HG02798 (cell line): ENCODE data around the gene CD7.

ENCODE experiments used
- ATAC-seq: cut with Tn5 transposase; IDR thresholded peaks from one replicate; pipeline ENCODE4 v1.9.1; 2021; ENCODE audit warnings: mild to moderate bottlenecking; ENCODE audit not compliant: unreplicated experiment, poor library complexity

The CD7 gene

DNA sequence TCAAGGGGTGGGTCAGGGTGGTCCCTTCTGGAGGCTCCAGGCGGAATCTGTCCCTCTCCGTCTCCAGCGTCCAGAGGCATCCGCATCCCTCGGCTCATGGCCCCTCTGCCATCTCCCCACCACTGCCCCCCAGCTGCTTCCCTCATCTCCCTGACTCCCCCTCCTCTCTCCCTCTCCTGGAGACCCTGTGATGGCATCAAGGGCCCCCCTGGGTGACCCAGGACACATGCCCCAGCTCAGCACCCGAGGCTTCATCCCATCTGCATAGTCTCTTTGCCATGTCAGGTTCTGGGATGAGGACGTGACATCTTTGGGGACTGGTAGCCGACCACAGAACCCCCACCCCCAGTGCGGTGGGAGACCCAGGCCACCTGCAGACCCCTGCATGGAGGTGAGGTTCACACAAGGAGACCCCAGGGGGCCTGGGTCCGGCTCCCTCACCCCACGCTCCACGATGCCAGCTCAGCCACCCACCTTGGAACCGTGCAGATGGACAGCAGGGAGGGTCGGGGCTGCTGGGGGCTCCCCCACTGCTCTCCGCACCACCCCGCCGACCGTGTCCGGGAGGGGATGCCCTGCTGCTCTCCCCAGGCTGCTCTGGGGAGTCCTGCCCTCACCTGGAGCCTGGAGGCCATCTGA, 12.4 kb upstream of the CD7 start:
- no peak for ATAC-seq

- ATAC-seq = no peak
Measured at GRCh38 chr17:82328994-82329507, 11.6 kb upstream of the CD7 start.

- ATAC-seq = no peak
Measured at GRCh38 chr17:82328141-82328993, 11.0 kb upstream of the CD7 start.

- no peak for ATAC-seq
Measured at GRCh38 chr17:82327757-82328140, 10.3 kb upstream of the CD7 start.

GRCh38 chr17:82327289-82327688, 9.9 kb upstream of the CD7 start:
- no peak for ATAC-seq

GRCh38 chr17:82325286-82326180, 8.1 kb upstream of the CD7 start:
- ATAC-seq = no peak

- no peak for ATAC-seq
Measured at GRCh38 chr17:82324566-82325285, 7.3 kb upstream of the CD7 start.

DNA sequence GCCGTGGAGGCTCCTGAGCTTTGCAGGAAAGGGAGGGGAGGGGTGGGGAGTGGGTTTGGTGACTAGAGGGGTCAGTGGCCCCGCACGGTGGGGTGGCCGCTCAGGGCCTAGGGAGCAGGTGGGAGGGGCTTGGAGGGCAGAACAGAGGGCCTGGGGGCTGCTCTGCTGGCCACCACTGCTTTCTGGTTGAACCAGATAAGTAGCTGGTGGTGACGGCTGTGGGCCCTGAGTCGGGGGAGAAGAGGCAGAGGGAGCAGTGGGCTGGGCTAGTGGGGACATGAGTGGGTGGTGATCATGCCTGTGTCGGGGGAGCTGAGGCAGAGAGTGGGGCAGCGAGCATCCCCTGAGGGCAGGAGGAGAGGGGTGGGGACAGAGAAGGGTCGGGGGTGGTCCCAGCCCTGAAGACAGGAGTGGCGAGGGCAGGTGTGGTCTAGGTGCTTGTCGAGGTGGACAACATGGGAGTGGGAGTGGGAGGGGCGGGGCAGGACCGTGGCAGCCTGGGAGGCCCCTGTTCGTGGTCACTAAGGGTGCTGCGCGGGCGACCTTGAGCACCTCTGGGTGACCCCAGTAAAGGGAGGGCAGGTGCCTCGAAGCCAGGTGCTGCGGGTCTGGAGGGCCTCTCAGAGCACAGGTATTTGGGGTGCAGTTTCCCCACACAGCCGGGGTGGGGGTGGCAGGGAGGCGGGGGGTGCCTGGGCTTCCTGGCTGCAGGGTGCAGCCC, 6.3 kb upstream of the CD7 start:
- no peak for ATAC-seq

DNA sequence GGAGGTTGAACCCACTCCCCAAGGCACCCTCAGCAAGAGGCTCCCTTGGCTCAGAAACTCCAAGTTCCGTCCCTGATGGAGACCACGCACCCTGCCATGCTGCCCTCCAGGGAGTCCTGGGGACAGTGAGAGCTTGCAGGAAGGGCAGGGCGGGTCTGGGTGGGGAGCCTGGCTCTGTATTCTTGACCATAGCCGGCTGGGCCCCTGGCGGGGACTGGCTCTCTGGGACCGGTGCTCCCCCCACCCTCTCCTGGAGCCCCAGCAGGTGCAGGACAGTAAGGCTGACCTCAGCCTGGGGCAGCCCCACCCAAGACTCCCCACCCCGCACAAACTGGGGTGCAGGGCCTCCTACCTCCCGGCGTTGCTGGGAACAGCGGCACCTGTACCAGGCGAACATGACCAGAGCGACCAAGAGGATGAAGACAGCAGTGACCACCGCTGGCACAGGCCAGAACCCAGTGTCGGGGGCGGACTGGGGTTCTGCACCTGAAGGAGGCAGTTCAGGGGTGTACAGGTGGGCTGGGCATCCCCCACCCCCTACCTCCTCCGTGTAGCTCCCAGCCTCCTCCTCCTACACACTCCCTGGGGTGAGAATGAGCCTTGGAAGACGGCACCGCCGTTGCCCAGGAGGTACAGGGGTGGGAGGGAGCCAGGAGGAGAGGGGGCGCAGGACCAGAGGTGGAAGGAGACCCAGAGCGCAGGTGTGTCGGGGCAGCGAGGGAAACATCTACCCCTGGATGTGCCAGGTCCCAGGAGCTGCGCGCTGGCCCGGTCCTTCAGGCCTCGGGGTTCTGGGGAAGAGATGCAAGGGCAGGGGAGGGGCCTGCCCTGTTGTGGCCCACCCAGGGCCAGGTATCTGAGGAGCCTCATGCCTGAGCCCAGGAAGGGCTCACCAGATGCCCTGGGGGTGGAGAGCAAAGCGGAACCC, 5.4 kb upstream of the CD7 start:
- no peak for ATAC-seq

DNA sequence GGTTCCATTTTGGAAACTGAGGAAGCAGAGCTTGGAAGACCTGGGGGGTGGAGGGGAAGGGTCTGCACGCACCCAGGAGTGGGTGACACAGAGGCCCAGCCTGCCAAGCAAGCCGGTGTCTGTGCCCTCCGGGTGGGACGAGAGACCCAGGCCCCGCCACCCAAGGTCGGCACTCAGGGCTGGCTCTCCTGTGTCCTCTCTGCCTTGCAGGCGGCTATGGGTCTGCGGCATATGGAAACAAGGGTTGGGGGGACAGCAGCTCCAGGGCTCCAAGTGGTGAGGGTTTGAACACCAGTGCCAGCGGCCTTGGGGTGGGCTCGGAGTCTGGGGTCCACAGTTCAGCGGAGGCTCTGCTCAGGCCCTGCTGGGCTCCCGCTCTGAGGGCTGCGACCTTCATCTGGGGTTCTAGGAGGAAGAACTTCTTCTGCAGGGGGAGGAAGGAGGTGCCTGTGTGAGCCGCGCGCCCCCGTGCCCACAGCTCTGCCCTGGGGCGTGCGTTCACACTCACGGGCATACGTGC, 4.6 kb upstream of the CD7 start:
- ATAC-seq = no peak

- peak; percentile 46 for ATAC-seq
Measured at GRCh38 chr17:82320956-82321927, 3.8 kb upstream of the CD7 start.

- ATAC-seq = no peak
Measured at GRCh38 chr17:82320140-82320840, 2.9 kb upstream of the CD7 start.

DNA sequence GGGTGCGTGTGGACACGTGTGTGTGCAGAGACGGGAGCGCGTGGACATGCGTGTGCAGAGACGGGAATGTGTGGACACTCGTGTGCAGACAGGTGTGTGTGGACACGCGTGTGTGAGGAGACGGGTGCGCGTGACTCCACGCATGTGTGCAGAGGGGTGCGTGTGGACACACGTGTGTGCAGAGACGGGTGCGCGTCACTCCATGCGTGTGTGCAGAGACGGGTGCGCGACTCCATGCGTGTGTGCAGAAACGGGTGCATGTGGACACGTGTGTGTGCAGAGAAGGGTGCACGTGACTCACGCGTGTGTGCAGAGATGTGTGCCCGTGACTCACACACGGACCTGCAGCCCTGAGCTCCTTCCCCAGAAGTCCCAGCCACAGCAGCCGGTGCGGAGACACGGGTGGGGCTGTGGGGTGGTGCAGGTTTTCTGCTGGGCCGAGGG, 2.2 kb upstream of the CD7 start:
- ATAC-seq = no peak

DNA sequence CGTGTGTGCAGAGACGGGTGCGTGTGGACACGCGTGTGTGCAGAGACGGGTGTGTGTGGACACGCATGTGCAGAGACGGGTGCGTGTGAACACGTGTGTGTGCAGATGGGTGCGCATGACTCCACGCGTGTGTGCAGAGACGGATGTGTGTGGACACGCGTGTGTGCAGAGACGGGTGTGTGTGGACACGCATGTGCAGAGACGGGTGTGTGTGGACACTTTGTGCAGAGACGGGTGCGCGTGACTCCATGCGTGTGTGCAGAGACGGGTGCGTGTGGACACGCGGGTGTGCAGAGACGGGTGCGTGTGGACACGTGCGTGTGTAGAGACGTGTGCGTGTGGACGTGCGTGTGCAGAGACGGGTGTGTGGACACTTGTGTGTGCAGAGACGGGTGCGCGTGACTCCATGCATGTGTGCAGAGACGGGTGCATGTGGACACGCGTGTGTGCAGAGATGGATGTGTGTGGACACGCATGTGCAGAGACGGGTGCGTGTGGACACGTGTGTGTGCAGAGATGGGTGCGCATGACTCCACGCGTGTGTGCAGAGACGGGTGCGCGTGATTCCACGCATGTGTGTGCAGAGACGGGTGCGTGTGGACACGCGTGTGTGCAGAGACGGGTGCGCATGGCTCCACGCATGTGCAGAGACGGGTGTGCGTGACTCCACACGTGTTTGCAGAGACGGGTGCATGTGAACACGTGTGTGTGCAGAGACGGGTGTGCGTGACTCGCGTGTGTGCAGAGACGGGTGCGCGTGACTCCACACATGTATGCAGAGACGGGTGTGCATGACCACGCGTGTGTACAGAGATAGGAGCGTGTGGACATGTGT, 1.6 kb upstream of the CD7 start:
- ATAC-seq = no peak

GRCh38 chr17:82318169-82318498, 726 bp upstream of the CD7 start:
- ATAC-seq = no peak
